ENCODE data around the gene EPAS1. TPM values are rescaled to one million over a fixed set of nuclear protein-coding genes. Genes with fewer than 3 reads are reported as not detected.
A peak's percentile ranks its signal among the peaks of the same experiment; 100 is the strongest.

The EPAS1 gene
- total and polyA plus RNA-seq, 2 of the 13 experiments (the other 11 are each of a cell fraction or from before 2014, with no cell fraction given): 47.1 to 182 TPM

GRCh38 chr2:46300406-46300832 lies 3.2 kb downstream of the EPAS1 start (continued):
- TF ChIP-seq REST (IDR thresholded peaks at IDR 0.05; ENCODE audit: borderline replicate concordance in 1 of 2, low read depth in 1 of 2, low read length in 2 of 2) (no peak), SP5 (CRISPR knock-in tag; IDR thresholded peaks at IDR 0.05; ENCODE audit: borderline replicate concordance, low read depth) (no peak), FOXA3 (CRISPR knock-in tag; IDR thresholded peaks at IDR 0.05) (no peak), ZNF460 (CRISPR knock-in tag; IDR thresholded peaks at IDR 0.05; ENCODE audit: borderline replicate concordance) (no peak), ZBTB40 (IDR thresholded peaks at IDR 0.05) (no peak), ZBTB40 (CRISPR knock-in tag; IDR thresholded peaks at IDR 0.05) (no peak), JUND (CRISPR knock-in tag; IDR thresholded peaks at IDR 0.05) (no peak), KDM5A (IDR thresholded peaks at IDR 0.05; ENCODE audit: borderline replicate concordance, low read length) (no peak), AHDC1 (CRISPR knock-in tag; IDR thresholded peaks at IDR 0.05; ENCODE audit: borderline replicate concordance) (peak; percentile 41; the same call in 1 of the 2 replicates), MED13 (CRISPR knock-in tag; IDR thresholded peaks at IDR 0.05) (0 out of 2 replicates have a peak, but pooled peaks have one; percentile 4), TCF12 (IDR thresholded peaks at IDR 0.05) (no peak), TCF12 (CRISPR knock-in tag; IDR thresholded peaks at IDR 0.05) (no peak)
